DMS79 (cell line): ENCODE measurements around the gene NUMA1.

Experiments used
- DNase-seq: peaks from one replicate; lab custom pipeline; 2025; lab: John Stamatoyannopoulos, UW

NUMA1 gene

GRCh38 chr11:72067676-72068075 lies 12.7 kb downstream of the NUMA1 start:
- no peak for DNase-seq

GRCh38 chr11:72067266-72067665 lies 13.1 kb downstream of the NUMA1 start:
- no peak for DNase-seq

GRCh38 chr11:72066855-72067254 lies 13.5 kb downstream of the NUMA1 start:
- DNase-seq: no peak

GRCh38 chr11:72061739-72062396 lies 18.5 kb downstream of the NUMA1 start:
- DNase-seq: no peak

- peak; percentile 88 for DNase-seq
Measured at GRCh38 chr11:72058416-72059034, 21.8 kb downstream of the NUMA1 start.

GRCh38 chr11:72048766-72049460 lies 31.4 kb downstream of the NUMA1 start:
- no peak for DNase-seq

- DNase-seq: no peak
Measured at GRCh38 chr11:72045849-72046248, 34.5 kb downstream of the NUMA1 start.

GRCh38 chr11:72042064-72042745 lies 38.1 kb downstream of the NUMA1 start:
- DNase-seq: no peak

- DNase-seq: peak; percentile 82
Measured at GRCh38 chr11:72041364-72042063, 38.8 kb downstream of the NUMA1 start.

GRCh38 chr11:72040491-72041363 lies 39.6 kb downstream of the NUMA1 start:
- peak; percentile 96 for DNase-seq

GRCh38 chr11:72039856-72040401 lies 40.4 kb downstream of the NUMA1 start:
- DNase-seq: no peak

- DNase-seq: no peak
Measured at GRCh38 chr11:72039031-72039855, 41.1 kb downstream of the NUMA1 start.

GRCh38 chr11:72038491-72038890 lies 41.9 kb downstream of the NUMA1 start:
- peak; percentile 65 for DNase-seq

GRCh38 chr11:72037554-72038311 lies 42.6 kb downstream of the NUMA1 start:
- peak; percentile 96 for DNase-seq

- no peak for DNase-seq
Measured at GRCh38 chr11:72036687-72037086, 43.7 kb downstream of the NUMA1 start.

GRCh38 chr11:72030472-72031045 lies 49.8 kb downstream of the NUMA1 start:
- DNase-seq: no peak

GRCh38 chr11:72026090-72026489 lies 54.3 kb downstream of the NUMA1 start:
- DNase-seq: no peak

GRCh38 chr11:72024069-72024754 lies 56.1 kb downstream of the NUMA1 start:
- no peak for DNase-seq
